Breast epithelium (tissue), 3 donors: ENCODE results near the gene TMEM240.

ENCODE experiments used
- POLR2A ChIP-seq: fragments of 450-650 bp; IDR thresholded peaks from one replicate; pipeline ENCODE4 v1.6.1; 2016; ENCODE audit warnings: antibody characterized with exemption, mild to moderate bottlenecking, moderate library complexity
- TF ChIP-seq, protein P1 (sequence below), 3 donors: fragments of 450-650 bp; IDR thresholded peaks; one replicate each; pipeline ENCODE4 v1.5.1; 2016 to 2017; ENCODE audit warnings: antibody characterized with exemption in 3 of 3, mild to moderate bottlenecking in 3 of 3, moderate library complexity in 3 of 3

DNA sequence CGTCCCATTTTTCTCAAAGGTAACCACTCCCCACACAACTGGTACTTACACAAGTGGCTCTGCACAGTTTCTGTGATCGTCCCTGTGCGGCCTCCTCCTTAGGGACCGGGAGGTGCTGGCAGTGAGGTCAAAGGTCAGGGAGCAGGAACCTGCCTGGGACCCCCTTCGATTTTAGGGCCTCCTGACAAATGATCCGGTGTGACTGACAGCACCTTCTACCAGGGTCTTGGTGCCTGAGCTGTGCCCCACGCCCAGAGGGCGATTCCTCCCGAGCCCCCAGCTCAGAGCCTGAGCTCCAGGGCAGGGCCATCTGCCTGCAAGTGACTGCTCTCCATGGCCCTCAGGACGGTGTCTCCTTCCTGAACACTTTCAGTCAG, 11.8 kb upstream of the TMEM240 start:
- TF ChIP-seq, protein P1, sequence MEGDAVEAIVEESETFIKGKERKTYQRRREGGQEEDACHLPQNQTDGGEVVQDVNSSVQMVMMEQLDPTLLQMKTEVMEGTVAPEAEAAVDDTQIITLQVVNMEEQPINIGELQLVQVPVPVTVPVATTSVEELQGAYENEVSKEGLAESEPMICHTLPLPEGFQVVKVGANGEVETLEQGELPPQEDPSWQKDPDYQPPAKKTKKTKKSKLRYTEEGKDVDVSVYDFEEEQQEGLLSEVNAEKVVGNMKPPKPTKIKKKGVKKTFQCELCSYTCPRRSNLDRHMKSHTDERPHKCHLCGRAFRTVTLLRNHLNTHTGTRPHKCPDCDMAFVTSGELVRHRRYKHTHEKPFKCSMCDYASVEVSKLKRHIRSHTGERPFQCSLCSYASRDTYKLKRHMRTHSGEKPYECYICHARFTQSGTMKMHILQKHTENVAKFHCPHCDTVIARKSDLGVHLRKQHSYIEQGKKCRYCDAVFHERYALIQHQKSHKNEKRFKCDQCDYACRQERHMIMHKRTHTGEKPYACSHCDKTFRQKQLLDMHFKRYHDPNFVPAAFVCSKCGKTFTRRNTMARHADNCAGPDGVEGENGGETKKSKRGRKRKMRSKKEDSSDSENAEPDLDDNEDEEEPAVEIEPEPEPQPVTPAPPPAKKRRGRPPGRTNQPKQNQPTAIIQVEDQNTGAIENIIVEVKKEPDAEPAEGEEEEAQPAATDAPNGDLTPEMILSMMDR (IDR thresholded peaks at IDR 0.05), result no peak
- no peak for TF ChIP-seq POLR2A
